ENCODE results near the gene TAB2.
"Not testable (repeated sequence)": the region's sequence is repeated elsewhere in the genome, so short reads cannot be mapped to it uniquely, and the experiment has no call there.

The TAB2 gene

DNA sequence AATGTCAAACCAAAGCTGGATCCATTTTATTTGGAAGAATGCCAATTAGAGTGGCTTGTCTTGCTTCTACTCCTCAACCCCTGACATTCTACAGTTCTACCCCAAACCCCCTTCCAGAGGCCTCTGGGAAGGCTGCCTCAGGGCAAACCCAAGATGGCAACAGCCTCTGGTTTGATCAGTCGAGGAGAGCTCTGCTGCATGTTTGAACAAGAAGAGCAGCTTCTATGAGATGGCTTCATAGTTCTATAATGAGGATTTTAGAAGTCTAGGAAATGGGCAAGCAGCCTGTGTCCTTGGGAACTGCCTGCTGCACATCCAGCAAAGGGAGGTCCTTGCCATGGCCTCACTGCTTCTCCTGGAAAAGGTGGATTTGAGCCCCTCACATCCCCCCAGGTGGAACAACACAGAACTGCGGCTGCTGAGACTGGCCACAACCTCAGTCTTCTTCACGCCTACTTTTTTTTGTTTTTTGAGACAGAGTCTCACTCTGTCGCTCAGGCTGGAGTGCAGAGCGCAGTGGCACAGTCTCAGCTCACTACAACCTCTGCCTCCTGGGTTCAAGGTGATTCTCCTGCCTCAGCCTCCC is 129.4 kb downstream of the TAB2 start:
- DNase-seq = no peak

DNA sequence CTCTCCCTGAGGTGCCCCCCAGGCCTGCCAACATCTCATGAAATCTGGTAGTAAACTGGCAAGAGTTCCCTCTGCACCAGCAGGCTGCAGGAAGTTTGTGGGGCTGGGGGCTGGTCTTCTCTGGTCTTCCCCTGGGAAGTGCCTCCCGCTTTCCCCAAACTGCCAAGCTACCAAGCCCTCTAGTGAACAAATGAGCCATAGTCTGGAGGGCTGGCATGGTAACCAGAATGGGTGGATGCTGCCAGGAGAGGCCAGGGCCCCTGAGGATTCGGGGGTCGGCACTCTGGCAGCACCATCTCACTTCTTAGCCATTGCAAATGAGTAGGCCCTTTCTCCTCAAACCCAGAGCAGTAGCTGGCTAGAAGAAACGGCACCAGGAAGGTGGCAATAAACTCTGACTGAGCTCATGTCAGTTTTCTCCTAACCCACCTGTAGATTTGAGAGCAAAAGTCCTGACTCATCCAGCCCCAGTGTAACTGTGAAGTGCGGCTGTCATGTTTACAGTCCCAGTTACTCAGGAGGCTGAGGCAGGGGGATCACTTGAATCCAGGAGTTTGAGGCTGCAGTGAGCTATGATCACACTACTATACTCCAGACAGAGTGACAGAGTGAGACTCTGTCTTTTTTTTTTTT is 131.4 kb downstream of the TAB2 start:
- no peak for DNase-seq

DNA sequence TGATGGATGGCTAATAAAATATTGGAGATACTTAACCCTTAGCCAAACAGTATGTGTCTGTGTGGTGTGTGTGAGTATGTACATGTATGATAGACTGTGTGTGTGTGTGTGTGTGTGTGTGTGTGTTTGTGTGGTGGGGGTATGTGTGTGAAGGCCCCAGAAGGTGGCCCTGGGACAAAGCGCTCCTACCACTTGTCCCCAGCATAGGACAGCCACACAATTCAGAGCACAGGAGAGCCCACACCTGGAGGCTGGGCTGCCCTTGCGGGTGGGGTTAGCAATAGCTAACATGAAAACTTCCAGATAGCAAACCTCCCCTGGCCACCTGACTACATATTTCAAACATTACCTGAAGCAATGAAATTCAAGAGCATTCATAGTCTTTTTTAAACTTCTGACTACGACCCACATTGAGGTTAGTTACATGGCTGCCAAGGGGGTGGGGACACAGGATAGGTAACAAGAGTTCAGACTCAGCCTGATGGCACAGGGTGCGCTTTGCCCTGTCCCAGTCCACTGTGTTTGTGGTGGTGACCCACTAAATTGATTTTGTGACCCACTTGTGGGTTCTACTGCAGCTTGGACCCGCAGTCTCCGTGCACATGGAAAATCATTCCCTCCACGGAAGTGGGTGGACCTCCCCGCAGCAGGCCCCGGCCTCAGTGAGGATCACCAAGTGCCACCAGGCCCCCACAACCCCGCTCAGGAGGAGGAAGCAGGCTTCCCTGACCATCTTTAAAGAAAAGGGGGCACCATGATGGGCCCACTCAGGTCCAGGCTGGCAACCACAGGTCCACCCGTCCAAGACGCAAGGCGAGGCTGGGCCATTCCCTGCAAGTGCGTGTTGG is 132.5 kb downstream of the TAB2 start:
- DNase-seq = no peak

DNA sequence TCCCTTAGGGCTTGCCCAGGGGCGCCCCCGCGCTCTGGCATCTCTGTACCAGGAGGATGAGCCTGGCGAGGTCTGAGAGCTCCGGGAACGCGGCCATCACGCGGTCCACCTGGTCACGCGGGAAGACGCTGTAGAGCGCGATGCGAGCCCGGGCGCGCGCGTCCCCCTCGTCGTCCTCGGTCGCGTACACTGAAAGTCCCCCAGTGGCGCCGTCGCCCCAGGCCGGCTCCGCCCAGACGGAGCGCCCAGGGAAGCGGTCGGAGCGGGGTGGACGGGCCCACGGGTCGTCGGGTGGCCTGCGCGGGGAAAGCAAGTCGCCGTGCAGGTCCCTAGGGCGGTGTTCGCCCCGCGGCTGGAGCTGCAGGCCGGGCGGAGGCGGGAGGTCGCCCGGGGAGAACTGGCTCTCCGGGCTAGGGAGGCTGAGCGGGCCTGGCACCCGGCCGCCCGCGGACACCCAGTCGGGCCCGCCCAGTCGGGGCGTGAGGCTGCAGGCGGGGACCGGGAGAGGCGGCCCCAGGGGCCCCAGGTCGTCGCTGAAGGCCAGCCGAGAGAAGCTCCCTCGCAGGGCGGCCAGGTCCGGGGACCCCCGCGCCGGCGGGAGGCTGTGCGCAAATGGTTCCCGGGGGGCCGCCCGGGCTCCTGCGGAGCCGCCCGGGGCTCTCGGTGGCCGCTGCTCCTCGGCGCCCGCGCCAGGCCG is 133.3 kb downstream of the TAB2 start:
- DNase-seq = no peak

DNA sequence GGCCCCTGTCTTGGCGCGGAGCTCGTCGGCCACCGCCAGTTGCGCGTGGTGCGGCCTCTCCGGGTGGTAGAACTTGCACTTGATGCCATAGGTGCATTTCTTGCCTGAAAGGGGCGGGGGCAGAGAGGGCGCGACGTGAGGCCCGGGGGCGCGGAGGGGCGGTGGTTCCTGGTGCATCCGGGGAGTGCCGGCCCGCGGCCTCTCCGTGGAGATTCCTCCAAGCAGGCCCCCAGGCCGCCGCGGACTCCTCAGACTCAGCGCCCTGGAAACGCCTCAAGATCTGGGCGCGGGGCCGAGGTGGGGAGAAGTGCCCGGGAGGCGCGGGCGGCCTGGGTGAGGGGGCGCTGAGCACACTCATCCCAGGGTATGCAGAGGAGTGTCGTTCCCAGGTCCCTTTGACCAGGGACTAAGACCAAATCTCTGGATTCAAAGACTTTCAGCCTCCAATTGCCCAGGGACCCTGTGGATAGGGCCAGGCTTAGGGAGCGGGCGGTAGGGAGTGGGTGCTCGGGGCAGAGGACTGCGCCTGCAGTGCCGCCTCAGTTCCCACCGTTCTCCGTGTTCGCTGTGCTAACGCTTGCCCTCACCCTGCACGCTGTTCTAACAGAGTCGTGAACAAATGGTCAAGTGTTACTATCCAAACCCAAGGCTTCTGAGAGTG is 134.0 kb downstream of the TAB2 start:
- DNase-seq = no peak

DNA sequence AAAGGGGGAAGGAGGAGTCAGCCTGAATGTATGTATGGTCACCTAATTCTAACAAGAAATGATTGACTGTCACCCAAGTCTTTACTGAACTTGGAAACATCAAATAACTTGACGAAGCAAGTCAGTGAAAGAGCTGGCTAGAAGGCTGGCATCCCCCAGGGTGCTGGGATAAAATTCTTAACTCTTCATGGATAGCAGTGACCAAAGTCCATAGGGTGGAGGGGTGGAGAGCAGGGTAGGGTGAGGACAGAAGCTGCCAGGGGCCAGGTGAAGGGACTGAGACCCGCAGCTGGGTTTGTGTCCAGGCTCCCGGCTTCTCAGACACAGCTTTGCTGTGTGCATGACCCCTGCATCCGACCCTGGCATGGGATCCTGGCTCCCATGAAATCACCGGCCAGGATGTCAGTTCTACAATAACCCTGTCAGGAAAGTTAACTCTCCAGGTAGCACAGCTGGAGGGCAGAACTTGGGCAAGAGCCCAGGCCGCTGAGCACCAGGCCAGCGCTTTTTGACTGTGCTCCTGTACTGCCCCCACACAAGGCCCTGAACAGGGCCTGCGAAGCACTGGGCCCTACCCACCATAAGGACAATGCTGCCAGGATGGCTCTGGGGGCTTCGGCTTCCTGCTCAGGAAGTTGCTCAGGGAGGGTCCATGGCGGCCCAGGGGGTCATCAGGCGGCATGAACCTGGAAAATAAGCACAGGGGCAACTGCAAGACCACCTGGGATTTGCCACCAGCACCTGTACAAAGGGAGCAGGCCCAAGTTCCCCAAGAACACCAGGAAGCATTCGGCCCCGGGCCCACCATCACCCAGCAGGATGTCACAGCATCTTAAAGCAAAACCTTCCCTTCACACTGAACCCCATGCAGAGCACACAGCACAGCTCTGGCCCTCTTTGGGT is 134.8 kb downstream of the TAB2 start:
- DNase-seq = no peak

DNA sequence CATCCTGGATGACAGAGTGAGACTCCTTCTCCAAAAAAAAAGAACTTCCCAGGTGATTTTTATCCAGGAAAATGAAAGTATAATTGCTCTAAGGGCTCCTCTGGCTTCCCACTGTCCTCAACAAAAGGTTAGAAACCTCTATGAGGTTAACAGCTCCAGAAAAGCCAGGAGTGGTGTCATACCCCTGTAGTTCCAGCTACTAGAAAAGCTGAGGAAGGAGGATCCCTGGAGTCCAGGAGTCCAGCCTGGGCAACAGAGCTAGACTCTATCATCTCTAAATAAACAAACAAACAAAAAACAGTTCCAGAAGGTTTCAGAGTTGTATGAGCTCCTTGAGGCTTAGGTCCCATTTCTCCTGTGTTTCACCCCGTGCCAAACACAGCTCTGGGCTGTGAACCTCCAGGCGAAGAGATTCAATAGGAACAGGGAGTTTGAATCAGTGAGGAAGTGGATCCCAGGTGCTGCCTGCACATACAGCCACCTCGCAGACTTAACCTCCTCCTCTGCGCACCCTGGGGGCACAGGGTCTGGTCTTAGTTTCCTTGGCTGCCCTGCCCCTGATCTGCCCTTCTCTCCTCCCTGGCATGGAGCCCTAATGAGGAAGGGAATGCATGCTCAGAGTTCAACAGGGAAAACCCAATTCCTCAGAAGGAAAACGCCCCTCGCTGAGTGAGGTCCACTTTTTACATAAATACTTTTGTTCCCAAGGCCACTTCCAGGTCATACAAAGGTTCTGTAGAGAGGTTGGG is 136.3 kb downstream of the TAB2 start:
- no peak for DNase-seq

DNA sequence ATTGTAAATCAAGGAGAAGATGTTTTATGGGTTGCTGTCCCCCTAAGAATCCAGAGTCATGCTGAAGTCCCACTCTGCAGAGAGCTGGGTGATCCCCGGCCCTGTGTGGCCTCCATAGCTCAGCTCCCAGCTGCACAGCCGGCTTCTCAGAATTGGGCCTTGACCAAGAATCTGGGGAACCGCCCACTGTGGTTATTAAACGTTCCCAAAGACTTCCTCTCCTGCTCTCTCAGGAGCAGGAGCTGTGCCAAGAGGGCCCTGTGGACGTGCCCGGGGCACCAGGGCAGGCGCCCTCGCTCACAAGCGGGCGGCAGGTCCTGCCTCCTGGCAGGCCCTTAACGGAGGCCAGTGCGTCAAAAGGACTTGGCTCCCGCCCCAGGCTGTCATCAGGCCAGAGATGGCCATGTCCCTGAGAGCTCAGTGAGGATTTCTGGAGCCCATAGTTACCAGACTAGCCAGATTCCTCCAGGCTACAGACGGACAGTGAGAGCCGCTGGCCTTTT is 136.9 kb downstream of the TAB2 start:
- DNase-seq = no peak

DNA sequence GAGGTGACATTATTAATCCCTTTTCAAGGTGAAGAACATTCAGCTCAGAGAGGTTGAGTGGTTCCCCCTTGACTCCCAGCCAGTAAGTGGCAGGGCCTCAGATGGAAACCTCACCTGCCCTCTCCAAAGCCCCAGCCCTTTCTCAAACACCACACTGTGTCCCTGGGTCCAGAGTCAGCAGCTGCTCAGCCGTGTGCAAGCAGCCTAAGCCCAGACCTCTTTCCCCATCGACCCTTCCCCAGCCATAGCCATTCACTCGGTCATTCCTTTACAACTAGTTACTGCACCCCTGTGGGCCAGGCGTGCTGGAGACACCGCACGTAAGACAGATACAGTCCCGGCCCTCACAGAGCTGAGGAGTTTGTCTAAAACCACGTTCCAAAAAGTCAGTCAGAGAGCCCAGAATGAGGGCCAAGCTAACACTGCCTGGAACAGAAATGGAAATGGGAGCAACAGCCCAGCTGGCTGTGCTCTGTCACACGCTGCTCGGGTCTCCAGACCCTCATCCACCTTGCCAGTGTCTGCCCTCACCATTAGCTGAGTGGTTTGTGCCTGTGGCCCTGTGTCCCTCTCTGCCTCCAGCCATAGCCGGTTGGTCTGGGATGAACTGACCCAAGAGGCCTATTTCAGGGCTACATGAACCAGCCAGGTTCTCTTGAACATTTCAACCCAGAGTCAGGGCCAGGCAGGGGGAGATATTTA is 137.7 kb downstream of the TAB2 start:
- DNase-seq = no peak

DNA sequence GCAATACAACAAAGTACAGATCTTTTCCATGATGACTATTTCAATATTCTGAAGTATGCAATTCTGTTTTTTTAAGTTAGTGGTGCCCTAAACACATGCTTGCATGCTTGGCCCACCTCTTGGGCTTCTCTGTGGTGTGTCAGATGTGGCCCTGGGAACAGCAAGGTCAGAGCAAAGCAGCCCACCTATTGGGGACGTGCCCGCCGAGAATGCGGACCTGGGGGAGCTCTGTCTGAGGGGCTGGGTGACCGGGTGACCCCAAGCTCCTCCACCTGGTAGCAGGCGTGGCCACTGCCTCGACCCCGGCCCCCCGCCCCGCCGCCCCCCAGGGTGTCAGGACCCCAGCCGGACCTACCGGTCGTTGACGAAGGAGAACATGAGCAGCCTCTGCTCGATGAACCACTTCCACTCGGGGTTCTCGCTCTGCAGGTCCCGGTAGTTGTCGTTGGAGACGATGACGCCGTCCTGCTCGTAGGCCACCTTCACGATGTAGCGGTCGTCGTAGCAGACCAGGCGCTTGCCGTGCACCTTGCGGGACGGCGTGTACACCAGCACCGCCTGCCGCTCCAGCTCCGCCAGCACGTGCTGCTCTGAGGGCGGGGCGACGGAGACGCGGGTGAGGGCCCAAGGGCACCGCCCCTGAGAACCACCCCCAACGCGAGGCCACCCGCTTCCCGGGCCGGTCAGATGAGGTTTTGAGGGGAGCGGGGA is 139.0 kb downstream of the TAB2 start:
- no peak for DNase-seq

DNA sequence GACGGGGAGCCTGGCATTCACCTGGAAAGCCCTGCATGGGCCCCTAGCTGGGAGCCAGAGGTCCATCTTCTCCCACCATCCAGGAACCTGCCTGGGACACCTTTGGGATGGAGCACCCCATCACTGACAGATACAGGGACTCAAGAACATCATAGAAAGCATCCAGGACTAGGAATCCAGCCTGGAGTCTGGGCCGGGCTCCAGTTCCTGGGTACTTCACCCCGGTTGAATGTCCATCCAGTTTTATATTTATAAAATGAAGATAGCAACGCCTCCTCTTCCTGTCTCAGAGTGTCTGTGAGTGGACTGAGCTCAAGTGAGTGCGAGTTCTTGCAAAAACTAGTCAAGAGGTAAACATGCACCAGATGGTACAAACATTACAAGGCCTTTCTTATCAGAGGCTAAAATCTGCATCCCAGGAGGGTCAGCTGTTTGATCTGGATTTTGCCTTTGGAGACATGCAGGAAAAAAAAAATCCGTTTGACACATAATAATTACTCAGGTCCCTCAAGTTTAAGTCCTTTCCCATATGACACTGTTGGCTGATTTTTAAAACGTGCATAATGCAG is 139.9 kb downstream of the TAB2 start:
- DNase-seq = no peak

DNA sequence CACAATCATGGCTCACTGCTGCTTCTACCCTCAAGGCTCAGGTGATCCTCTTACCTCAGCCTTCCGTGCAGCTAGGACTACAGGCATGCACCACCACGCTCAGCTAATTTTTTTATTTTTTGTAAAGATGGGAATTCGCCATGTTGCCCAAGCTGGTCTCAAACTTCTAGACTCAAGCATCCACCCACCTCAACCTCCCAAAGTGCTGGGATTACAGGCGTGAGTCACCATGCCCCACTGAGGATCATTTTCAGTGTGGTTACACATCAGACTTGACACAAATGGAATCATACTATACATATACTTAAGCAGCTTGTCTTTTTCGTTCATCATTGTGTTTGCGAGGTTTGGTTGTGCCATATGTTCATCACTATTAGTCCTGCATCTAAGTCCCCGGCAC is 140.7 kb downstream of the TAB2 start:
- no peak for DNase-seq

DNA sequence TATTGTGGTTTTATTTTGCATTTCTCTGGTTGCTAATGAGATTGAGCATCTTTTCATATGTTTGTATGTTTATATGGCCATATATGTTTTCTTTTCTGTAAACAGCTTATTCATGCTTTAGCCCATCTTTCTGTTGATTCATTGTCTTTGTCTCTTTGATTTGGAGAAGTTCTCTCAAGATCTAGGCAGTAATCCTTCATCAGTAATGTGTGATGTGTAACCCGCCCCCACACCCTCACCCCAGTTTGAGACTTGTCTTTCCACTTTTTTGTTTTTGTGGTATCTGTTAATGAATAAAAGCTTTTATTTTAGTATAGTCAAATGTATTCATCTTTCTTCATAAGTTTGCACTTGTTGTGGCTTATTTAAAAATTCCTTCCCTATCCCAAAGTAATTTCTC is 141.3 kb downstream of the TAB2 start:
- DNase-seq = no peak

DNA sequence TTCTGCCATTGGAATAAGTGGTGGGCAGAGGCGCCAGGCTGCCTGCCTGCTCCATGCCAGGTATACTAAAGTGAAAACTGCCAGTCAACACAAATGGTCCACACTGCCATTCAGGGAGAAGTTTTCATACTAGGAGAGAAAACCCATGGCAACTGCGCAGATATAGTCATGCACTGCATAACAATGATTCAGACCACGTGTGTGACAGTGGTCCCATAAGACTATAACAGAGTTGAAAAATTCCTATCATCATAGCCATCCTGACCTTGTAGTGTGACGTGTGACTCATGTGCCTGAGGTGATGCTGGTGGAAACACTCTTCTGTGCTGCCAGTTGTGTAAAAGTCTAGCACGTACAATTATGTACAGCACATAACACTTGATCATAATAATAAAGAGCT is 142.2 kb downstream of the TAB2 start:
- DNase-seq = no peak

DNA sequence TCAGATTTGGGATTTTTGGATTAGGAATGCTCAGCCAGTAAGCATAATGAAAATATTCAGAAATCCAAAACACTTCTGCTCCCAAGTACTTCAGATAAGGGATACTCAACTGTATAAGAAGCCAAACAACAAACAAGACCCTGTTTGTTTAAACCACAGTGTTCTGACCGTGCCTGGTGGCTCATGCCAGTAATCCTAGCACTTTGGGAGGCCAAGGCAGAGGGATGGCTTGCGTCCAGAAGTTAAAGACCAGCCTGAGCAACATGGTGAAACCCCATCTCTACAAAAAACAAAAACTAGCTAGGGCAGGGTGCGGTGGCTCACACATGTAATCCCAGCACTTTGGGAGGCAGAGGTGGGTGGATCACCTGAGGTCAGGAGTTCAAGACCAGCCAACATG is 142.7 kb downstream of the TAB2 start:
- not testable (repeated sequence) for DNase-seq
